A549 treated with Mapracorat at 1 μM for 4 hours (cell line): ENCODE measurements around the gene EI24. TPM values are rescaled to one million over a fixed set of nuclear protein-coding genes. Genes with fewer than 3 reads are reported as not detected.

Experiments
- total RNA-seq: library from RNA; stranded (reverse); fragments of 200-300 nt; extraction: Qiagen RNA extraction; gene quantifications from 5 replicates; pipeline ENCODE4 v1.2.3, GENCODE V29; 2022

Gene EI24
- total RNA-seq: 99.7 to 109 TPM (median 105 TPM) in 5 replicates

DNA sequence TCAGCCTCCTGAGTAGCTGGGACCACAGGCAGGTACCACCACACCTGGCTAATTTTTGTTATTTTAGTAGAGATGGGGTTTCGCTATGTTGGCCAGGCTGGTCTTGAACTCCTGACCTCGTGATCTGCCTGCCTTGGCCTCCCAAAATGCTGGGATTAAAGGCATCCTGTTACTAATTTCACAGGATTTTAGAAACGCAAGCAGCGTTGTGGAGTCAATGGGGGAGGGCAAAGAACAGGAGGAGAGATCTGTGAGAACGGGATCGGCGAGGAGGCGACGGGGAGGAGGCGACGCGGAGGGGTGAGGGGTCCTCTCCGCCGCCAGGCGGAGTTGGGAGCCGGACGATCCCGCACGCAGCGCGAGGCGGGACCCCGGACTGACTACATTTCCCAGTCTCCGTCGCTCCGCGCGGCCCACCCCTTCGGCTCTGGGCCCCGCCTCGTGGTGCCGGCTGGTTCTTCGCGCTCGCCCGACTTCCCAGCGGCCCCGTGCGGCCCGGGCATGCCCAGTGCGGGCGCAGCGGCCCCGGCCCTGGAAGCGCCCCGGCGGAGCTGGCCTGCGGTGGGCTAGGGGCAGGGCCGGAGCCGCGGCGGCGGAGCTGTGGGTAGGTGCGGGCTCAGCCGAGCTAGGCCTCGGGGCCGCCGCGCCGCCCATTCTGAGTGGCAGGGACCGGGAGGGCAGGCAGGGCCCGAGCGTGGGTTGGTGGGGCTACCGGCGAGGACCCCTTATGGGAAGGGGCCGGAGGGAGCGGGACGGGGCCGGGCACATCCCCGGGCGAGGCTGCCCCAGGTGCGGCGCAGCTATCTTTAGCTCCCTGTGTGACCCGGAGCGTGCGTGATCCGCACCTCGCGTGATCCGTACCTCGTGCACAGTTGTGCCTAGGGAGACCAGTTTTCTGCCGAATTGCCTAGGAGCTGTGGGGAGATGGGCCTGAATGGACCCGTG, at the start of gene EI24:
Gene EI24, plus strand, starts transcription at position 508 of the 945 bp plus-strand sequence. CDS start 3,051 bp downstream, outside the sequence.

DNA sequence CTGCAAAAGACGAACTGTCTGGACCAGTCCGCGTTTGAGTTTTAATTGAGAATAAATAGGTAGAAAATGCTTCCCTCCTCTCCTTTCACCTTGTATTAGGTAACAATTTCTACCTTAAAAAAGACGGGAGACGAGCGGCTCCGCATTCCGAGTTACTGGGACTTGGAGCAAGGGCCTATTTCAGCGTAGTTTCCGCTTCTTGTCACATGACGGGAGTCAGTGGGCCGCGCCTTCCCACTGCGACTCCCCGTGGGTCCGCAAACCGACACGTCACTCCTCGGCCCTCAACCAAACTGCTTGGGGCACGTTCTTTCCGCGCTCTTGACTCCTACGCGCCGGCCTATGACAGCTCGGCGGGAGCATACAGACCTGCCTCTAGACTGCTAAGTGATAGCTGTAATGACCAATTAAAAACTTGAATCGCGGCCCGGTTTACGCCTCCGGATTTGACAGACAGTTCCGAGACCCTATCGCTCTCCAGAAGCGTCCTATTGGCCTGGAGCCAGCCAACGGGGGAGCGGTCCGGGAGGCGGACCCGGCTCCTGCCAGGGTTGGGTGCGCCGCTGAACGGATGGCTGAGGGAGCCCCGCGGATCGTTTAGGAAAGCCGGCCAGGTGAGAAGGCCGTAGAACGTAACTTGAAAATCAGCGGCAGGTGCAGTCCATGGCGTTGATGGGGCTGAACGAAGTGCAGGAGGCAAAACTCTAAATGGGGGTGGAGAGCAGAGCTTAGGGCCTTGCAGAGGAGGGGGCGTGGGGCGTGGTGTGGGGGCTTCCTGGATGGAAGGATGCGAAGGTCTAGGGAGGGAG, 23.2 kb downstream of the EI24 start, which contains the start of gene STT3A:
Gene STT3A, plus strand, starts transcription at position 548 of the 809 bp plus-strand sequence. CDS start 3,064 bp downstream, outside the sequence.

DNA sequence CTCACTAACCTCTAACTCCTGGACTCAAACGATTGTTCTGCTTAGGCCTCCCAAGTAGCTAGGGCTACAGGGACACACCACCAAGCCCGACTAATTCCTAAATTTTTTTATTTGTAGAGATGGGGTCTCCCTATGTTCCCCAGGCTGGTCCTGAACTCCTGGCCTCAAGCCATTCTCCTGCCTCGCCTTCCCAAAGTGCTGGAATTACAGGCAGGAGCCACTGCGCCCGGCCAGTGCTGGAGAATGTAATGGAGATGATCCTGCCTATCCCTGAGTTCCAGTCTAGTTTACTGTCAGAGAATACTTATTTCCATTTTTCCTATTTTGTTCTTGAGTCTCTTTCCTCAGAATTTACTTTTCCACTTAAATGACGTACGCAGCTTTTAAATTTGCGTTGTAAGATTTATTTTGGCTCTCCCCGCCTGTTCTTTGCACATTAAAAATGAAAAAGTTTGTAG, 55.5 kb downstream of the EI24 start, which contains the start of gene CHEK1:
Gene CHEK1, plus strand, starts transcription at position 408 of the 458 bp plus-strand sequence. CDS start 1,606 bp downstream, outside the sequence.

Other genes with a start within 250 kb of the EI24 start
- gene FEZ1, start 73.2 kb upstream of the EI24 start, total RNA-seq: 0.45 to 1.1 TPM (median 0.70 TPM) in 5 replicates
- 89.0 to 96.1 TPM (median 92.0 TPM) in 5 replicates for gene STT3A, start 23.4 kb downstream of the EI24 start, total RNA-seq
- 27.5 to 34.0 TPM (median 31.4 TPM) in 5 replicates for gene CHEK1, start 55.7 kb downstream of the EI24 start, total RNA-seq
- 0.17 TPM in 1 of 5 replicates, not detected in the others for gene ACRV1, start 111.4 kb downstream of the EI24 start, total RNA-seq
- gene PATE1, start 176.8 kb downstream of the EI24 start, total RNA-seq: not detected in 5 replicates
- gene PATE2, start 209.4 kb downstream of the EI24 start, total RNA-seq: not detected in 5 replicates
- gene PATE3, start 218.7 kb downstream of the EI24 start, total RNA-seq: not detected in 5 replicates